GM12801 (cell line): Measurements from ENCODE around the gene RBMS1.

Source experiments
- TF ChIP-seq, protein P1 (sequence below): IDR thresholded peaks from one replicate; pipeline ENCODE4 v1.5.1; 2011; ENCODE audit warnings: control low read depth; ENCODE audit not compliant: insufficient read length; ENCODE audit errors: extremely low read depth

Gene RBMS1

DNA sequence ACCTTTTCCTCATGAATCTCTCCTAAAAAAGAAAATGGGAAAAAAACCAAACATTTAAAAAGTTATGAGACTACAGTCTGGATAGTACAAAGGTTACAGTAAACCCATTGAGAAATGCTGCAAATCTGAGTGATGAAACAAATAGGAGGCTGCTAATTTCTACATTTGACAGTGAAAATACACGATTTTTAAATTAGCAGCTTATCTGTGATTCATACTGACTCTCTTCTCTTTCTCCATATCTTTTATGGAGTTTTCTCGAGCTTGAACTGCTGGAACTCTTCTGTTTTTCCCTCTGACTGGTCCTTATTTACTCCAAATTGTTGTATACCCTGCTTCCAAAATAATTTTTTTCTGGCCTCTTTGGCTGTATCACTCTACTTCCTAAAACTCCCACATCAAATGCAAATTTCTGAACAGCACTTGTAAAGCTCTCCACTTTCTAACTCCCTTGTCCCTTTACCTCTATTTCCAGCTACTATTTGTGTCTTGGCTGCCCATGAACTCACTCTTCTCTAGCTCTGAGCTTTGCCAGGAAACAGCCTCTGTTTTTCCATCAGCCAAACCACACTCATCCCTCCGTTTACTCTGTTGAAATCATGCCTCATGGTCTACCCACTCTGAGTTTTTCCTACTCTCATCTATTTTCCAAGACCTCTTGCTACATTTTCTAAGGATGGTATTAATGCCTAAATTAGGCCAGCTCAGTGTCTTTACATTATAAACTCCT, 73.7 kb downstream of the RBMS1 start:
- TF ChIP-seq, protein P1, sequence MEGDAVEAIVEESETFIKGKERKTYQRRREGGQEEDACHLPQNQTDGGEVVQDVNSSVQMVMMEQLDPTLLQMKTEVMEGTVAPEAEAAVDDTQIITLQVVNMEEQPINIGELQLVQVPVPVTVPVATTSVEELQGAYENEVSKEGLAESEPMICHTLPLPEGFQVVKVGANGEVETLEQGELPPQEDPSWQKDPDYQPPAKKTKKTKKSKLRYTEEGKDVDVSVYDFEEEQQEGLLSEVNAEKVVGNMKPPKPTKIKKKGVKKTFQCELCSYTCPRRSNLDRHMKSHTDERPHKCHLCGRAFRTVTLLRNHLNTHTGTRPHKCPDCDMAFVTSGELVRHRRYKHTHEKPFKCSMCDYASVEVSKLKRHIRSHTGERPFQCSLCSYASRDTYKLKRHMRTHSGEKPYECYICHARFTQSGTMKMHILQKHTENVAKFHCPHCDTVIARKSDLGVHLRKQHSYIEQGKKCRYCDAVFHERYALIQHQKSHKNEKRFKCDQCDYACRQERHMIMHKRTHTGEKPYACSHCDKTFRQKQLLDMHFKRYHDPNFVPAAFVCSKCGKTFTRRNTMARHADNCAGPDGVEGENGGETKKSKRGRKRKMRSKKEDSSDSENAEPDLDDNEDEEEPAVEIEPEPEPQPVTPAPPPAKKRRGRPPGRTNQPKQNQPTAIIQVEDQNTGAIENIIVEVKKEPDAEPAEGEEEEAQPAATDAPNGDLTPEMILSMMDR: no peak

DNA sequence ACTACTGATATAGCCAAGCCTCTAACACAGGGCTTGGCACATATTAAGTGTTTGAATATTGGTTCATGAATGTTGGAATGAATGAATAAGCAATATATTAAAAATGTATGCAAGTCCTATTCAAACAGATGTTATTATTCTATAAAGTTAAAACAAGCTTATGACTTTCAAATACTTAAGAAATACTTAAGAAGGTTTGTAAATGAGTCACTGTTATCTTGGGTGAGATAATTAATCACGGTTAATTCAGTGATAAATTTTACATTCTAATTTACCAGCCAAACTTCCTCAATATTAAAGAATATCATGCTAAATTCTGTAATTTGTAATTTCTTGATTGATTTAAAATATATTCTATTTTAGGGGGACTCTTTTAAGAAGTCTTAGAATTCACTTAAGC, 74.8 kb downstream of the RBMS1 start:
- TF ChIP-seq, protein P1: no peak

GRCh38 chr2:160418398-160418765, 75.2 kb downstream of the RBMS1 start:
- TF ChIP-seq, protein P1: no peak

DNA sequence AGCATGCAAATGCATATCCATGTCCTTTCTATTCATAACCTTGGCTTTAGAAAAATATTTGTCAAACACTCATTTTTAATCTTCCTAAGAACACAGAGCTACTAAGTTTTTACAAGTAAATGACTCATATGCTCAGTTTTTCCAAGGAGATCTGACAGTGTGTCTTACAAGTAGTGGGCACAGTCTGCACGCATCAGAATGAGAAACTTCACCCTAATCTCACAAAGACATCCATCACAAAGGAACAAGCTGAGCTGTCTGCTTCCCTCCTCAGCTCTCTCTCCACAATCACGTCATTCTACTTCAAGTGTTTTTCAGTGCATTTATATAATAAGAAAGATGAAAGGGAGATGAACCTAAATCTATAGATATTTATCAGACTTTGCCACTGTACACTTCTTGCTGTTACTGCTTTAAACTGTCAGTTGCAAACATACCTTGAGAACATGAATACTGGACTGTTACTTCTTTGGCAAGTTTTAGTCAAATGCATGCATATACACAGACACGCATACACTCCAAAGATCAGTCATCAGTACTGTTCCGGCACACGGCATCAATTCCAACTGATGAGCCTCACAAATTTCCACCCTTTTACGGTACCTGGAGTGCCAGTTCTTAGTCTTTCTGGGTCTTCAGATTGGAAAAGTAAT, 75.7 kb downstream of the RBMS1 start:
- TF ChIP-seq, protein P1: no peak

DNA sequence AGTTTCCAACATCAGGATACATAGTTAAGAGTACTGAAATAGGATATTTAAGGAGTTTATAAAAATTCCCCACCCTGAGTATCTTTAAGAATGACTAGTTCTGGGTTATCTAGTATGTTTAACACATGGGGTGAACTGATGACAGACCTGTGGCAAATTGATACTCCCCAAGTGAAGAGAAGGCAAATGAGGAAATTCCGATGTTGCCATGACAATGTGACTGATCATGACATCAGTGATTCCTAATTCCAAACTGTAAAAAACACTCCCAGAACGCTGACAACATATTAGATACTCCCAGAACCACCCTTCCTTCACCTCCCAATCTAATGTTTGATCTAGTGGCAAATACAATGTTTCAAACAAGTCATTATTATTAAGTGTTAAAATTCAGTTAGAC, 77.6 kb downstream of the RBMS1 start:
- TF ChIP-seq, protein P1: no peak

DNA sequence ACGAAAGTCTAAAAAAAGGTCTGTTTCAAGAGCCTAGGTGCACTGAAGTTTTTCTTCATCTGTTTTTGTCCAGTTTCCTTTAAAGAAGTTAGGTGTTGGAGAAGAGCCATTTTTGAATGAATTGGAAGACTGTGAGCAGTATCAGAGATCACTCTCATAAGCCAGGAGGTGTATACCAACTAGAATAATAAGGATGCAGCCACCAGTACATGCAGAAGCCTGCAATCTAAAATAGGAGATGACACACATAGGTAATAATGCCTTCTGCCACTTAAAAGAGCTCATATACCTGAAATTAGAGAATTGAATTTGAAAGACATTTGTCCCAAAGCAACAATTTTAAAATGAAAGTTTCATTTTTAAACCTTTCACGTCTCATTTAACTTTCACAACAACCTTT, 81.7 kb downstream of the RBMS1 start:
- TF ChIP-seq, protein P1: no peak

- TF ChIP-seq, protein P1: no peak
These were observed 82.4 kb downstream of the RBMS1 start for GRCh38 chr2:160411167-160411566.
